ENCODE data around the gene RAI1.

DNA sequence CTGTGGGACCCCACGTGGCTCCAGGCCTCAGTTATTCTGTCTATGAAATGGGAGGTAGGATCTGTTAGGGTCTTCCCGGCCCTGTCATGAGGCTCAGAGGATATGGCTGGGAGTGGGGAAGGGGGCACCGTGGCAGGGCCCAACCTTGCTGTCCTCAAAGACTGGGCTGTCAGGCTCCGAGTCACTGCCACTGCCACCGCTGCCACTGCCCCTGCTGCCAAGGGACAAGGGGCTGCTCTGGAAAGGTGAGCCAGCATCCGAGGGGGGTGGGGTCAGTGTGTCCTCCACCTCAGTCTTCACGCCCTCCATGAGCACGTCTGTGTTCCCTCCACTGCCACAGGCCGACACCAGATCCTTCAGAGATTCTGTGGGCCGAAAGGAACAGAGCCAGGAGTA, 136.3 kb downstream of the RAI1 start:
- TF ChIP-seq POLR2A (IDR thresholded peaks at IDR 0.05; ENCODE audit: low read length) (no peak), GATA1 (IDR thresholded peaks at IDR 0.05; ENCODE audit: low read depth, low read length) (no peak)

All from erythroblast (primary cell).